ENCODE measurements around the gene CRB2.
A peak's percentile ranks its signal among the peaks of the same experiment; 100 is the strongest.

Gene CRB2

DNA sequence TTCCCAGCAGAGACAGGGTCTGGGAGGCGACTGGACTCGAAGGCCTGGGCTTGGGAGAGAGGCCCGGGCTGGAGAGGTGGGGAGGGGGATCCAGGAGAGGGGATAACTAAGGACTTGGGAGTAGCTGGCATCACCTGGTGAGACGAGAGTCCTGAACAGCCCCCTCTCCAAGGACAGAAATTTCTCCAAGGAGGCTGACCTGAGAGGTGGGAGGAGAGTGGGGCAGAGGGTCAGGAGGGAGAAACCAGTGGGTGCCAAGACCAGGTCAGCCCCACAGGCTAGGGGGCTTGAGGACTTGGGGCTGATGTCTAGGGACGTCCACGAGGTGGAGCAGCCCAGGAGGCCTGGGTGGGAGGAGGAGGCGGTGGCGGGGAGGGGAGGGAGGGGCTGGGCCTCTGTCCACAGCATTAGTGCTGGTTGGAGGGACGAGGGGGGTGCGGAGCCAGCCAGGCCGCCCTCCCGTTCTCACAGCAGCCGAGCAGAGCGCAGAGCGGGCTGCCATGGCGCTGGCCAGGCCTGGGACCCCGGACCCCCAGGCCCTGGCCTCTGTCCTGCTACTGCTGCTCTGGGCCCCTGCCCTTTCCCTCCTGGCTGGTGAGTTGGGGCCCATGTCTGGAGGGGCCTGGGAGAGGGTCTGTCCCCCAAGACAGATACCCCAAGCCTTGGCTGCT, at the start of gene CRB2:
Gene CRB2, plus strand, starts transcription at position 437 of the 671 bp plus-strand sequence. Its CDS starts 64 bp downstream, at position 501.
- Mint-ChIP-seq H3K9me3 (no peaks in the 10 kb centered on the region), H3K4me1 (peaks cover 5% of the 10 kb centered on the region), H3K36me3 (ENCODE audit: insufficient read depth) (no peaks in the 10 kb centered on the region), H3K27ac (ENCODE audit: low read depth) (no peak within 1 kb of the TSS), H3K4me3 (no peak within 1 kb of the TSS), H3K27me3 (peaks cover 28% of the 10 kb centered on the region)
- ATAC-seq (replicated peaks; ENCODE audit: extremely low read depth, poor library complexity, severe bottlenecking): no peak
- no peak for DNase-seq (ENCODE audit: low spot score in 2 of 2)

- Mint-ChIP-seq H3K4me3 (no peak overlapping the region), H3K27ac (ENCODE audit: low read depth) (no peak overlapping the region), H3K27me3 (no peaks in the 10 kb centered on the region), H3K4me1 (peaks cover 15% of the 10 kb centered on the region), H3K36me3 (ENCODE audit: insufficient read depth) (no peaks in the 10 kb centered on the region), H3K9me3 (no peaks in the 10 kb centered on the region)
- DNase-seq (ENCODE audit: low spot score in 2 of 2) (no peak), ATAC-seq (replicated peaks; ENCODE audit: extremely low read depth, poor library complexity, severe bottlenecking) (no peak)
These were observed 46.4 kb upstream of the CRB2 start for GRCh38 chr9:123309611-123310010.

- H3K4me3 Mint-ChIP-seq: no peak overlapping the region
- no peak for ATAC-seq (replicated peaks; ENCODE audit: extremely low read depth, poor library complexity, severe bottlenecking)
- H3K27me3 Mint-ChIP-seq: no peaks in the 10 kb centered on the region
- peaks cover 5% of the 10 kb centered on the region for H3K4me1 Mint-ChIP-seq
- no peaks in the 10 kb centered on the region for H3K36me3 Mint-ChIP-seq (ENCODE audit: insufficient read depth)
- DNase-seq (ENCODE audit: low spot score in 2 of 2): no peak
- no peak overlapping the region for H3K27ac Mint-ChIP-seq (ENCODE audit: low read depth)
- no peaks in the 10 kb centered on the region for H3K9me3 Mint-ChIP-seq
These were observed 45.3 kb upstream of the CRB2 start for GRCh38 chr9:123310551-123311249.

- H3K36me3 Mint-ChIP-seq (ENCODE audit: insufficient read depth): no peaks in the 10 kb centered on the region
- H3K4me3 Mint-ChIP-seq: no peak overlapping the region
- DNase-seq (ENCODE audit: low spot score in 2 of 2) (no peak), ATAC-seq (replicated peaks; ENCODE audit: extremely low read depth, poor library complexity, severe bottlenecking) (no peak)
- no peak overlapping the region for H3K27ac Mint-ChIP-seq (ENCODE audit: low read depth)
- H3K9me3 Mint-ChIP-seq: no peaks in the 10 kb centered on the region
- H3K27me3 Mint-ChIP-seq: no peaks in the 10 kb centered on the region
- H3K4me1 Mint-ChIP-seq: no peaks in the 10 kb centered on the region
These were observed 44.7 kb upstream of the CRB2 start for GRCh38 chr9:123311250-123311752.

DNA sequence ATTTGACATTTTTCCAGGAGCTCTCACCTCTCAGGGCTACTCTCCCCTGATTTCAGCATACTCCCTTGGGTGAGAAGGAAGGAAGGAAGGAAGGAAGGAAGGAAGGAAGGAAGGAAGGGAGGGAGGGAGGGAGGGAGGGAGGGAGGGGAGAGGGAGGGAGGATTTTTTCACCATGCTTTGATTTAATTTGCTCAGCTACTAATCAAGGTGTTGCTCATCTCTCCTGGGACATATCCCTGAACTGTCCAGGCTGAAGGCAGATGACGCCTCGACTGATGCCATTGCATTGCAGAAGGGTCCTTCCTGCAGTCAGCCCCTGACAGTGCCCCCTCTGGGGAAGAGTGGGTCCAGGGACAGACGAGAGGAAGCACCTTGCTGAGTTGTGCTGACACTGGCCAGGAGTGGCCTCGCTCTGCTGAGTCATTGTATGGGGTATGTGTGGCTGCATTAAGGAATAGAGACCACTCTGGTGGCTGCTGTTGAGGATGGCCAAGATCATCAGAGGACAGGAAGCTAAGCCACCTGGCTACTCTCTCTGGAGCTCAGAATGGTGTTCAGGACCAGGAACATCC, 43.6 kb upstream of the CRB2 start:
- no peaks in the 10 kb centered on the region for H3K4me1 Mint-ChIP-seq
- H3K27ac Mint-ChIP-seq (ENCODE audit: low read depth): no peak overlapping the region
- no peaks in the 10 kb centered on the region for H3K27me3 Mint-ChIP-seq
- no peaks in the 10 kb centered on the region for H3K9me3 Mint-ChIP-seq
- no peak for DNase-seq (ENCODE audit: low spot score in 2 of 2)
- ATAC-seq (replicated peaks; ENCODE audit: extremely low read depth, poor library complexity, severe bottlenecking): no peak
- H3K36me3 Mint-ChIP-seq (ENCODE audit: insufficient read depth): no peaks in the 10 kb centered on the region
- H3K4me3 Mint-ChIP-seq: no peak overlapping the region

DNA sequence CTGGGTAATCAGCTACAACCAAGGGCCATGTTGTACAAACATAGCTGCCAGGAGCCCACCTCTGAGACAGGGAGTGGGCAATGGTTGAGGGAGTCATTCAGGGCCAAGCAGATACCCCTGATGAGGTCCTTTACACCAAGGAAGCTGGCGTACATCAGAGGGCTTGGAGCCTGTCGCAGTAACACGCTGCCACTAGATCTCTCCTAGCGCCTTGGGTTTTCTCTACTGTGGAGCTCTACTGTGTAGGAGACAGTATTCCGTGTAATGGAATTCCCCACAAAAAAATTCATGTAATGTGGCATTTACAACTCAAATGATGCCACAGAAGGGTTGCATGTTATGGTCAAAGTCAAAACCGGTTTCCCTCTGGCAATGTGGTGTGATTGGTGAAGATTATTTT, 41.4 kb upstream of the CRB2 start:
- Mint-ChIP-seq H3K4me1 (no peaks in the 10 kb centered on the region), H3K27me3 (peaks cover 7% of the 10 kb centered on the region), H3K4me3 (no peak overlapping the region), H3K27ac (ENCODE audit: low read depth) (peak overlapping the region; percentile 19), H3K9me3 (no peaks in the 10 kb centered on the region), H3K36me3 (ENCODE audit: insufficient read depth) (no peaks in the 10 kb centered on the region)
- ATAC-seq (replicated peaks; ENCODE audit: extremely low read depth, poor library complexity, severe bottlenecking) (no peak), DNase-seq (ENCODE audit: low spot score in 2 of 2) (no peak)

DNA sequence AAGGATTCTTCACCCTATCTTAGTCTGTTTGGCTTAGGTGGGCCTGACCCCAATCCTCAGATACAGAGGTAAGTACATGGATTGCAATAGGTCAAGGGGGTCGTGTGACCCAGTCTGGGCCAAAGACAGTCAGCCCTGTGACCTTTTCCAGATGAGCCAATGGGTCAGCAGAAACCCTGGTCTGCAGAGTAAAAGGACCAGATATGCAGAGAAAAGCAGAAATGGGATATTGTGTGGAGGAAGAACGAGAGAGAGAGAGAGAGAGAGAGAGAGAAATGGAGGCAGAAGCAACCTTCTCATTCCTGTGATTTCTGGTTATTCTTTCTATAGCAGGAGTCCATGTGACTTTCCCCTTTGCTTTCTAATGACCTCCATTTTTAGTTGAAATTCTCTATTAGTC, 40.4 kb upstream of the CRB2 start:
- Mint-ChIP-seq H3K4me1 (no peaks in the 10 kb centered on the region), H3K27me3 (peaks cover 7% of the 10 kb centered on the region), H3K36me3 (ENCODE audit: insufficient read depth) (no peaks in the 10 kb centered on the region), H3K4me3 (no peak overlapping the region), H3K9me3 (no peaks in the 10 kb centered on the region), H3K27ac (ENCODE audit: low read depth) (no peak overlapping the region)
- no peak for DNase-seq (ENCODE audit: low spot score in 2 of 2)
- ATAC-seq (replicated peaks; ENCODE audit: extremely low read depth, poor library complexity, severe bottlenecking): no peak

DNA sequence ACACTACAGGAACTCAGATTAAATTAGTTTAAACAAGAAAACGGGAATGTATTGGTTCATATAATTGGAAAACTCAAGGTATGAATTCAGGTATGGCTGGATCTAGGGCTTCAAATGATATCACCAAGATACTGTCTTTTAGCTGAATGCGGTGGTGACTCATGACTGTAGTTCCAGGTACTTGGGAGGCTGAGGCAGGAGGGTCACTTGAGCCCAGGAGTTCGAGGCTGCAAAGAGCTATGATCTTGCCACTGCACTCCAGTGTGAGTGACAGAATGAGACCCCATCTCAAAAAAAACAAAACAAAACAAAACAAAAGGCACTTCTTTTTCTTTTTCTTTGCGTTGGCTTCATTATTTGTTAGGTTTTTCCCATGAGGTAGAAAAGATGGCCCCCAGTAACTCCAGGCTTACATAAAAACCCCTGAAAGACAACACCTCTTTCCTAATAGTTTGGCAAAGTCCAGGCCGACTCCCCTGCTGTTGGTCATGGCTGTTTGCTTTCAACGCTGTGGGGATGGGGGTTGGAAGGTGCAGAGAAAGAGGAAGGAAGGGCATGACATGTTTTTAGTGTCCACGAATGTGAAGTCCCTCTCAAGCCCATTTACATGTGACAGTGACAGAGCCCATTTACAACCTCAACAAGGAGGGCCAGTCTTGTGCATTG, 39.8 kb upstream of the CRB2 start:
- no peak overlapping the region for H3K4me3 Mint-ChIP-seq
- no peak for ATAC-seq (replicated peaks; ENCODE audit: extremely low read depth, poor library complexity, severe bottlenecking)

GRCh38 chr9:123318202-123318601, 37.8 kb upstream of the CRB2 start:
- H3K36me3 Mint-ChIP-seq (ENCODE audit: insufficient read depth): peaks cover 5% of the 10 kb centered on the region
- H3K9me3 Mint-ChIP-seq: no peaks in the 10 kb centered on the region
- no peak overlapping the region for H3K27ac Mint-ChIP-seq (ENCODE audit: low read depth)
- ATAC-seq (replicated peaks; ENCODE audit: extremely low read depth, poor library complexity, severe bottlenecking) (no peak), DNase-seq (ENCODE audit: low spot score in 2 of 2) (no peak)
- peaks cover 21% of the 10 kb centered on the region for H3K4me1 Mint-ChIP-seq
- H3K4me3 Mint-ChIP-seq: no peak overlapping the region
- peaks cover 7% of the 10 kb centered on the region for H3K27me3 Mint-ChIP-seq

More for the DNA sequence above, 39.8 kb upstream of the CRB2 start:
- H3K36me3 Mint-ChIP-seq (ENCODE audit: insufficient read depth): no peaks in the 10 kb centered on the region
- peaks cover 7% of the 10 kb centered on the region for H3K27me3 Mint-ChIP-seq
- no peak for DNase-seq (ENCODE audit: low spot score in 2 of 2)
- no peak overlapping the region for H3K27ac Mint-ChIP-seq (ENCODE audit: low read depth)
- no peaks in the 10 kb centered on the region for H3K9me3 Mint-ChIP-seq
- peaks cover under 1% of the 10 kb centered on the region for H3K4me1 Mint-ChIP-seq

DNA sequence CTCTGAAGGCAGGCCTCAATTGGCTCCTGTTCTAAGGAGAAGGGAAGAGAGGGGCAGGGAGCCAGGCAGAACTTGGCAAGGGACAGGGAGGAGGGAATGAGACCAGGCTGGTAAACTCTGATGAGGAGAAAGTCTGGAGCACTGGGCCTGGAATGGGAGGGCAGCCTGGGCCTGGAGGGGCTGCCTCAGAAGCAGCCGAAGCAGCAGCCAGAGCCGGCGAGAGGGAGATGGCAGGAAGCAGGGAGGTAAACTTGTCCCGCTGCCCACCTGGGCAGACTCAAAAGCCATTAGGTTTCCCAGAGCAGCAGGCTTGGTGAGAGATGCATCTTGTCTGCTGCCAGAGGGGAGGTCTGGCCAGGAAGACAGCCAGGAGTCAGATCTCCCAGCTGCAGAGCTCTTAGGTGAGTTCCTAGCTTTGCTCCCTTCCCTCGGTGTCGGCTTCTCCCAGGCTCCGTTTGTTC, 37.0 kb upstream of the CRB2 start:
- no peak for DNase-seq (ENCODE audit: low spot score in 2 of 2)
- Mint-ChIP-seq H3K27ac (ENCODE audit: low read depth) (no peak overlapping the region), H3K27me3 (peaks cover 7% of the 10 kb centered on the region), H3K9me3 (no peaks in the 10 kb centered on the region), H3K36me3 (ENCODE audit: insufficient read depth) (peaks cover 6% of the 10 kb centered on the region), H3K4me3 (no peak overlapping the region), H3K4me1 (peaks cover 22% of the 10 kb centered on the region)
- no peak for ATAC-seq (replicated peaks; ENCODE audit: extremely low read depth, poor library complexity, severe bottlenecking)

- H3K4me3 Mint-ChIP-seq: no peak overlapping the region
- DNase-seq (ENCODE audit: low spot score in 2 of 2) (no peak), ATAC-seq (replicated peaks; ENCODE audit: extremely low read depth, poor library complexity, severe bottlenecking) (no peak)
- no peaks in the 10 kb centered on the region for H3K9me3 Mint-ChIP-seq
- H3K4me1 Mint-ChIP-seq: peaks cover 22% of the 10 kb centered on the region
- peak overlapping the region; percentile 6 for H3K27ac Mint-ChIP-seq (ENCODE audit: low read depth)
- H3K27me3 Mint-ChIP-seq: peaks cover 7% of the 10 kb centered on the region
- H3K36me3 Mint-ChIP-seq (ENCODE audit: insufficient read depth): peaks cover 6% of the 10 kb centered on the region
These were observed 36.3 kb upstream of the CRB2 start for GRCh38 chr9:123319541-123320339.

DNA sequence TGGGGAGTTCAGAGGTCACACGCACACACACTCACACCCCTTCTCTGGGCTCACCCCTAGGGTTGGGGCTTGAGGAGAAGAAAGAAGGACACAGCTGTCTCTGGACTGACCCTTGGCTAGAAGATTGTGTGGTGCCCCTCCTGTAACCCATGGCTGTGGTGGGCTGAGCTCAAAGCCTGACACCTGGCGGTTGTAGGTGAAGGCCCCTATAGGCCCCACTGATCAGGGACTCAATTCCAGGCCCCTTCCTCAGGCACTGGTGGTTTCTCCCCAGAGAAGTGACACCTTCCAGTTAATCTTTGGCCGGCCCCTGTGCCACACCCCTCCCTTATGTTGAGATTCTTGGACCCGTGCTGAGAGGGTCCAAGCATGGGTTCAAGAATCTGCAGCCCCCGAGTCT, 35.2 kb upstream of the CRB2 start:
- ATAC-seq (replicated peaks; ENCODE audit: extremely low read depth, poor library complexity, severe bottlenecking): no peak
- H3K36me3 Mint-ChIP-seq (ENCODE audit: insufficient read depth): peaks cover 6% of the 10 kb centered on the region
- H3K4me3 Mint-ChIP-seq: no peak overlapping the region
- no peak for DNase-seq (ENCODE audit: low spot score in 2 of 2)
- peaks cover 22% of the 10 kb centered on the region for H3K4me1 Mint-ChIP-seq
- H3K27me3 Mint-ChIP-seq: peaks cover 7% of the 10 kb centered on the region
- no peaks in the 10 kb centered on the region for H3K9me3 Mint-ChIP-seq
- peak overlapping the region; percentile 89 for H3K27ac Mint-ChIP-seq (ENCODE audit: low read depth)
